ENCODE data around the gene PTPRA. TPM values are rescaled to one million over a fixed set of nuclear protein-coding genes. Genes with fewer than 3 reads are reported as not detected.

Gene PTPRA
- total RNA-seq, 2 experiments from 2014 or later = 42.0 to 43.1 TPM

GRCh38 chr20:2879146-2879545 lies 5.9 kb downstream of the PTPRA start:
- no peak for ATAC-seq
- DNase-seq = no peak
- no peak overlapping the region for H3K4me3 Mint-ChIP-seq
- no peaks in the 10 kb centered on the region for H3K9me3 Mint-ChIP-seq
- H3K27me3 Mint-ChIP-seq = no peaks in the 10 kb centered on the region
- ChIA-PET CTCF (interaction anchor here (0.9 to 1.4 kb wide), 3 partner anchors 9 to 126 kb away, joined by 3 to 4 read pairs (median 3); no protein-coding TSS in a partner anchor), POLR2A (interaction anchor here (0.8 to 2.0 kb wide), 3 partner anchors 9 to 39 kb away, joined by 3 to 5 read pairs (median 4); no protein-coding TSS in a partner anchor)
- no peak for TF ChIP-seq CTCF (IDR thresholded peaks at IDR 0.05)
- intact Hi-C loops (cut with micrococcal nuclease) = no loop called here
- H3K27ac Mint-ChIP-seq = no peak overlapping the region
- peaks cover 51% of the 10 kb centered on the region for H3K4me1 Mint-ChIP-seq (ENCODE audit: low read depth)
- H3K36me3 Mint-ChIP-seq (ENCODE audit: low read depth) = peaks cover 37% of the 10 kb centered on the region

- Mint-ChIP-seq H3K4me3 (no peak overlapping the region), H3K9me3 (no peaks in the 10 kb centered on the region), H3K27me3 (no peaks in the 10 kb centered on the region), H3K36me3 (ENCODE audit: low read depth) (peaks cover 31% of the 10 kb centered on the region), H3K27ac (no peak overlapping the region), H3K4me1 (ENCODE audit: low read depth) (peaks cover 51% of the 10 kb centered on the region)
- ChIA-PET CTCF (interaction anchor here (1.0 kb wide), 1 partner anchor 75 kb away, joined by 4 read pairs; no protein-coding TSS in a partner anchor), POLR2A (no interaction called here)
- no peak for TF ChIP-seq CTCF (IDR thresholded peaks at IDR 0.05)
- ATAC-seq = no peak
- intact Hi-C loops (cut with micrococcal nuclease) = no loop called here
- DNase-seq = no peak
Measured at GRCh38 chr20:2880650-2881049, 7.4 kb downstream of the PTPRA start.

- Mint-ChIP-seq H3K4me1 (ENCODE audit: low read depth) (peaks cover 50% of the 10 kb centered on the region), H3K9me3 (no peaks in the 10 kb centered on the region), H3K27me3 (no peaks in the 10 kb centered on the region), H3K4me3 (no peak overlapping the region), H3K27ac (no peak overlapping the region), H3K36me3 (ENCODE audit: low read depth) (peaks cover 17% of the 10 kb centered on the region)
- no peak for DNase-seq
- no peak for TF ChIP-seq CTCF (IDR thresholded peaks at IDR 0.05)
- ChIA-PET POLR2A (interaction anchor here (0.6 kb wide), 1 partner anchor 9 kb away, joined by 3 read pairs; no protein-coding TSS in a partner anchor), CTCF (interaction anchor here (1.0 kb wide), 1 partner anchor 9 kb away, joined by 5 read pairs; no protein-coding TSS in a partner anchor)
- intact Hi-C loops (cut with micrococcal nuclease) = no loop called here
- ATAC-seq = peak; percentile 39
Measured at GRCh38 chr20:2883726-2884637, 10.7 kb downstream of the PTPRA start.

GRCh38 chr20:2887715-2888114 lies 14.4 kb downstream of the PTPRA start:
- ATAC-seq (no peak), DNase-seq (no peak)
- H3K4me1 Mint-ChIP-seq (ENCODE audit: low read depth) = peaks cover 60% of the 10 kb centered on the region
- POLR2A ChIA-PET = interaction anchor here (1.4 to 1.5 kb wide), 2 partner anchors 9 to 98 kb away, joined by 3 read pairs; no protein-coding TSS in a partner anchor
- no peak overlapping the region for H3K4me3 Mint-ChIP-seq
- H3K9me3 Mint-ChIP-seq = no peaks in the 10 kb centered on the region
- CTCF ChIA-PET = interaction anchor here (0.6 to 0.8 kb wide), 2 partner anchors 8 to 166 kb away, joined by 3 read pairs; no protein-coding TSS in a partner anchor
- intact Hi-C loops (cut with micrococcal nuclease) = no loop called here
- no peak for TF ChIP-seq CTCF (IDR thresholded peaks at IDR 0.05)
- peaks cover 23% of the 10 kb centered on the region for H3K36me3 Mint-ChIP-seq (ENCODE audit: low read depth)
- no peak overlapping the region for H3K27ac Mint-ChIP-seq
- H3K27me3 Mint-ChIP-seq = no peaks in the 10 kb centered on the region

Measured in activated CD8-positive, alpha-beta T cell treated with anti-CD3 and anti-CD28 coated beads for 36 hours (primary cell).